Posterior cingulate gyrus (tissue), 11 donors: Measurements from ENCODE around the gene KRT17.
A peak's percentile ranks its signal among the peaks of the same experiment; 100 is the strongest.
"Not testable (repeated sequence)": the region's sequence is repeated elsewhere in the genome, so short reads cannot be mapped to it uniquely, and the experiment has no call there.

Source experiments
- DNase-seq, 10 donors: peaks; one replicate each; pipeline versions ENCODE4 v3.0.0 to v3.0.0-alpha.2; 2020 to 2021; ENCODE audit warnings: mixed read lengths in 3 of 10
- intact Hi-C: fragments of 100-400 bp; cut with DNase I; formaldehyde crosslinking; loops from one replicate; pipeline ENCODE4 v1.15.1; 2023

KRT17 gene

GRCh38 chr17:41622340-41623183 is 1.8 kb downstream of the KRT17 start:
- intact Hi-C loops: not testable (repeated sequence)

DNA sequence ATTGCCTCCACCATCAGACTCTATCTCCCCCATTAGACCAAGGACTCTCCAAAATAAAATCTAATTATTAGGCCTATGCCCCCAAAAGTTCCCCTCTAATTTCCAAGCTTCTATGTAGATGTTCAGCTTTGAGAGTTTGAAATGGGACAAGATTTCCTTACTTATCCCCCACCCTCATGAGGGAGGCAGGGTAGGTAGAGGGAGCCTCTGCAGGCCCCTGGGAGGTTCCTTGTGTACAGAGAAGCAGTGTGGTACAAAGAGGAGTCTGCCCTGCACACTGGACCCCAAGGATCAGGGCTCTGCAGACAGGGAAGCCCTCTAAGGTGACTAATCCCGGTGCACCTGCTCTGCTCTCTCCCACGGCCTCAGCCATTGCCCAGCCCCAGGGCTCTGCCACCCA is 2.5 kb downstream of the KRT17 start:
- intact Hi-C loops: no loop called here
- peak in 1 of 10 donors; percentile 43 for DNase-seq

More at GRCh38 chr17:41622340-41623183, 1.8 kb downstream of the KRT17 start:
- peak in 2 of 10 donors; percentile 49 to 67 for DNase-seq

GRCh38 chr17:41621435-41621817 is 2.9 kb downstream of the KRT17 start:
- DNase-seq: peak in 2 of 10 donors; percentile 47 to 62
- intact Hi-C loops: not testable (repeated sequence)

GRCh38 chr17:41620583-41621434 is 3.6 kb downstream of the KRT17 start:
- DNase-seq: peak in 5 of 10 donors; percentile 21 to 88 (median 78)
- intact Hi-C loops: no loop called here

GRCh38 chr17:41619927-41620582 is 4.3 kb downstream of the KRT17 start:
- intact Hi-C loops: not testable (repeated sequence)

DNA sequence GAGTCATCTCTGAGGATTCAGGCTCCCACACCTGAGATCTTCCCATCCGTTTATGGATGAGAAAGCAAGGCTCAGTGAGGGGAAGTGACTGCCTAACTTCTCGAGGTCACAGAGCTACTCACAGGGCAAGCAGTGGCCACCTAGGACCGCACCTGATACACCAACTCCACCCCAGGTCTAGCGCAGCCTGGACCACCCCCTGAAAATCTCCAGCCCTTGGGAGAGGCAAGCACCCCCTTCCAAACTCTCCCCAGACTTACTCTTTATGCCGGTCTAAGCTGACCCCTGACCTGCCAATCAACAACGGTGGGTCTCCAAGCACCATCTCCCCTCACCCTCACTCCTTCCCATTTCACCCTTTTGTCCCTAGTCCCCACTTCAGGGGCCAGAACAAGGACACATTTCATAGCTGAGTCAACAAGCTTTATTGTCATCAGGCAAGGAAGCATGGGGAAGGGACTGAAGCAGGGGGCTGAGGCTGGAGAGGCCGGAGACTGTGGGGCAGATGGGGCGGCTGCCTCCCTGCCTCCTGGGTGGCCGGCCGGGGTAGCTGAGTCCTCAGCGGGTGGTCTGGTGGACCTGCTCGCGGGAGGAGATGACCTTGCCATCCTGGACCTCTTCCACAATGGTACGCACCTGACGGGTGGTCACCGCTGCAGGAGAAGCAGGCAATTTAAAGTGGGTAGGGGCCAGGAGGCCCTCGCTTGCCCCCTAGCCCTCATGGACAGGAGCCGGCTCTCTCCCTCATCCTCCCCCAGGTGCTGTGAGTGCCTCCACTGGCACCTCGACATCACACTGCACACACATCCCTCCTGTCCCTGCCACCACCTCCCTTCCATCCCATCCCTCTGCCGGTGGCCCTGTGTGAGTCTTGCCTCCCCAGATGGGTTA is 5.1 kb downstream of the KRT17 start:
- peak in 3 of 10 donors; percentile 62 to 72 (median 62) for DNase-seq

More at GRCh38 chr17:41619927-41620582, 4.3 kb downstream of the KRT17 start:
- DNase-seq: not testable (repeated sequence)

GRCh38 chr17:41618341-41619035 is 5.9 kb downstream of the KRT17 start:
- intact Hi-C loops: no loop called here
- peak in 3 of 10 donors; percentile 67 to 88 (median 87) for DNase-seq

More for the DNA sequence above, 5.1 kb downstream of the KRT17 start:
- intact Hi-C loops: no loop called here

GRCh38 chr17:41617698-41618097 is 6.7 kb downstream of the KRT17 start:
- intact Hi-C loops: no loop called here
- DNase-seq: peak in 2 of 10 donors; percentile 57 to 81

- intact Hi-C loops: no loop called here
- peak in 3 of 10 donors; percentile 15 to 63 (median 31) for DNase-seq
Measured at GRCh38 chr17:41617136-41617535, 7.2 kb downstream of the KRT17 start.

GRCh38 chr17:41616486-41616885 is 7.9 kb downstream of the KRT17 start:
- intact Hi-C loops: not testable (repeated sequence)
- DNase-seq: peak in 2 of 10 donors; percentile 34 to 57

DNA sequence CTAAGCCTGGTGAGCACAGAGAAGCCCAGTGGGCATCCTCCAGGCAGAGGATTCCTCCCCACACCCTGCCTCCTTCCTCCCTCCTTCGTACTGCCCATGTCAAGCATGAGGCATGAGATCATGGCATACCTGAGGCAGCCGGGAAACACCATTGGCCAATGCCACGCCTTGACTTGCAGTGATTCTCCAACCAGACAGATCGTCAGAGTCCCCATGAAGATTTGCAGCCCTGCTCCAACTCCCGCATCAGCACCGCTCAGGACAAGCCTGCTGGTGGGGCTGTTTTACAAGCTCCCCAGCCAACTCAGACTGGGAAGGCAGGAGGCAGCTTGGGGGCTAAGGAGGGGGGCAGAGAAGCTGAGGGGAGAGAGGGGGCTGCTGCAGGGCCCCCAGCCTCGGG is 8.9 kb downstream of the KRT17 start:
- peak in 1 of 10 donors; percentile 20 for DNase-seq
- intact Hi-C loops: no loop called here

- peak in 3 of 10 donors; percentile 41 to 67 (median 57) for DNase-seq
- intact Hi-C loops: not testable (repeated sequence)
Measured at GRCh38 chr17:41614767-41615166, 9.6 kb downstream of the KRT17 start.

GRCh38 chr17:41614098-41614497 is 10.3 kb downstream of the KRT17 start:
- DNase-seq: peak in 2 of 10 donors; percentile 16 to 63
- intact Hi-C loops: no loop called here

DNA sequence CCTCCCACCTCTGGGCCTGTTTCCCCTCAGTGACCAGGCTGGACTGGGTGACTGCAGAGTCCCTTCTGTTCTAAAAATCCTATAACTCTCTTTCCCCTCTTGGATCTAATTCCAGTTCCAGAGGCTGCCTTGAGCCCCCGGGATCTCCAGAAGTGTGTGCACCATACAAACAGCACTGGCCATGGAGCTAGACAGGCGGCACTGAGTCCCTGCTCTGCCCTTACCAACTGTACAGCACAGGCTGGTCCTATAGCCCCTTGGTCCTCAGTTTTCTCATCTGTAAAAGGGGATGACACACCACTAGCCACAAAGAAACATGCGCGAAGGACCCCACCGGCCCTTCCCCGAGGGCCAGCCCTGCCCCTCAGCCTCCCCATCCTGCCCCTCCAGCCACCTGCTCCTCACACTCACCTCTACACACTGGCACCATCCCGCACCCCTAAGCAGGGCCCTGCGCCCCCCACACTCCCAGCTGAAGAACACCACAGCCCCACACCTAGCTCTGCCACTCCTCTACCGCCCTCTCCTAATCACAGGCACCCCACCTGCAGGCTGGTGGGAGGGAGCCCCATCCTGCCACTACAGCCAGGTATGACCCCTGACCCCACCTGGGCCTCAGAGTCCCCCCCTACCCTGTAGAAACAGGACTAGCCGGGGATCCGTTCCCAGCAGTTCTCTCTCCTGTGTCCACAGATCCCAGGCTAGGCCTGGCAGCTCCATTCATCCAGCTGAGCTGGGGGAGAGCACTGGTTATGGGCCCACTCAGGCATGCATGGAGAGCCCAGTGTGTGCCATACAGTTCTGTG is 10.9 kb downstream of the KRT17 start:
- intact Hi-C loops: no loop called here
- peak in 2 of 10 donors; percentile 44 to 61 for DNase-seq

GRCh38 chr17:41612376-41613160 is 11.8 kb downstream of the KRT17 start, which contains the start of gene KRT16:
KRT16 (minus strand) TSS chr17:41612767; CDS start chr17:41612688, 79 bp downstream.
- intact Hi-C loops: not testable (repeated sequence)
- peak in 2 of 10 donors; percentile 31 to 78 for DNase-seq

DNA sequence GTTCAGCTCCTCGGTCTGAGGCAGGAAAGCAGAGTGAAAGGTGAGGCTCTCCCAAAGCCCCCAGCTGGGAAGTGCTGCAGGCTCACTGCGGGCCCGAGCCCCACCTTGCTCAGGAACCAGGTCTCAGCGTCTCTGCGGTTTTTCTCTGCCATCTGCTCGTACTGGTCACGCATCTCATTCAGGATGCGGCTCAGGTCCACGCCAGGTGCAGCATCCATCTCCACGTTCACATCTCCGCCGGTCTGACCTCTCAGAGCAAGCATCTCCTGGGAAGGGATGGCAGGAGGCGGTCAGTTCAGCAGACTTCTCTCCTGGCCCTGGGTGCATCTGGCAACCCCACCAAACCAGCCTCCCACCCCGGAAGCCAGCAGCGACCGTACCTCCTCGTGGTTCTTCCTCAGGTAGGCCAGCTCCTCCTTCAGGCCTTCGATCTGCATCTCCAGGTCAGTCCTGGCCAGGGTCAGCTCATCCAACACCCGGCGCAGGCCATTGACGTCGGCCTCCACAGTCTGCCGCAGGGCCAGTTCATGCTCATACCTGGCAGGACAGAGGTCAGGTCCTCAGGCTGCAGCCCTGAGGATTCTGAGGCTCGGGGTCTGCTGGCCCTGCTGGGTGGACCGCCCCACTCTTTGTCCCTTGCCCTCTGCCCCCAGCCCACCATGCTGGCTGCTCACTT is 13.3 kb downstream of the KRT17 start:
- DNase-seq: peak in 3 of 10 donors; percentile 49 to 83 (median 77)
- intact Hi-C loops: no loop called here
